Caco-2 (cell line): ENCODE data around the gene UTP4. TPM values are rescaled to one million over a fixed set of nuclear protein-coding genes. Genes with fewer than 3 reads are reported as not detected.

ENCODE experiments used
- BruUV-seq: library from RNA; stranded (reverse); fragments of 400-500 nt; replicated peaks from 2 replicates; lab custom pipeline; 2021; lab: Mats Ljungman, UMichigan
- CTCF ChIA-PET: fragments of 300-600 bp; sonication (Branson Sonifier 250); formaldehyde crosslinking; loops from one replicate; lab custom pipeline; 2022; ENCODE audit warnings: antibody characterized with exemption; lab: Charles Lee
- POLR2A ChIA-PET: fragments of 300-600 bp; sonication (Branson Sonifier 250); formaldehyde crosslinking; loops from one replicate; lab custom pipeline; 2022; ENCODE audit warnings: antibody characterized with exemption; lab: Charles Lee
- DNase-seq, 2 experiments: peaks; one replicate each; pipeline versions ENCODE4 v3.0.0 to v3.0.0-alpha.2; 2020 to 2022
- H3K27me3 ChIP-seq: replicated peaks from 2 replicates; pipeline ENCODE4 v1.6.0; 2011; ENCODE audit warnings: low read length; ENCODE audit not compliant: control insufficient read depth, insufficient read depth
- H3K36me3 ChIP-seq: 2 replicates; pipeline ENCODE4 v1.5.1; 2011; ENCODE audit warnings: low read length; ENCODE audit not compliant: control insufficient read depth, insufficient read depth
- H3K4me1 ChIP-seq: fragments of 250-450 bp; sonication (Bioruptor Pico); 2 replicates; pipeline ENCODE4 v1.5.1; 2020; ENCODE audit warnings: mild to moderate bottlenecking
- H3K4me3 ChIP-seq: 2 replicates; pipeline ENCODE4 v1.5.1; 2011; ENCODE audit warnings: low read depth, mild to moderate bottlenecking, control low read depth, low read length
- H3K9me3 ChIP-seq: fragments of 250-450 bp; sonication (Bioruptor Pico); 2 replicates; pipeline ENCODE4 v1.5.1; 2020; ENCODE audit warnings: mild to moderate bottlenecking, moderate library complexity
- H3K27ac Mint-ChIP-seq: one replicate; pipeline ENCODE4 v1.8.0; 2022; ENCODE audit warnings: mixed read lengths; ENCODE audit not compliant: unreplicated experiment
- H3K27me3 Mint-ChIP-seq: one replicate; pipeline ENCODE4 v1.8.0; 2022; ENCODE audit warnings: mixed read lengths; ENCODE audit not compliant: insufficient read depth, unreplicated experiment
- H3K36me3 Mint-ChIP-seq: one replicate; pipeline ENCODE4 v1.8.0; 2022; ENCODE audit warnings: mild to moderate bottlenecking, mixed read lengths; ENCODE audit not compliant: insufficient read depth, unreplicated experiment
- H3K4me1 Mint-ChIP-seq: one replicate; pipeline ENCODE4 v1.8.0; 2022; ENCODE audit warnings: low read depth, mixed read lengths; ENCODE audit not compliant: unreplicated experiment
- H3K4me3 Mint-ChIP-seq: one replicate; pipeline ENCODE4 v1.8.0; 2022; ENCODE audit warnings: mild to moderate bottlenecking, moderate library complexity, mixed read lengths; ENCODE audit not compliant: unreplicated experiment
- H3K9me3 Mint-ChIP-seq: one replicate; pipeline ENCODE4 v1.8.0; 2022; ENCODE audit warnings: mixed read lengths; ENCODE audit not compliant: unreplicated experiment
- intact Hi-C: fragments of 100-400 bp; cut with micrococcal nuclease; formaldehyde crosslinking; loops from one replicate; pipeline ENCODE4 v1.10.0; 2022; ENCODE audit not compliant: unreplicated experiment
- total RNA-seq: library from RNA; stranded (reverse); gene quantifications from 2 replicates; pipeline ENCODE4 v1.2.3, GENCODE V29; 2022
- TF ChIP-seq, protein P1 (sequence below), 2 experiments: fragments of 200-600 bp in 1 of 2; IDR thresholded peaks; 1 replicate in 1 of 2; 2 replicates in 1 of 2; pipeline versions ENCODE4 v1.5.1 to v1.8.0; 2011 to 2022; ENCODE audit warnings: antibody characterized with exemption in 1 of 2, control low read depth in 1 of 2, inconsistent platforms in 1 of 2, low read depth in 1 of 2, low read length in 1 of 2, mild to moderate bottlenecking in 1 of 2, moderate library complexity in 1 of 2; ENCODE audit not compliant: insufficient read depth in 1 of 2, severe bottlenecking in 1 of 2, unreplicated experiment in 1 of 2

UTP4 gene
- total RNA-seq, 1 experiment from 2014 or later = 126 TPM

DNA sequence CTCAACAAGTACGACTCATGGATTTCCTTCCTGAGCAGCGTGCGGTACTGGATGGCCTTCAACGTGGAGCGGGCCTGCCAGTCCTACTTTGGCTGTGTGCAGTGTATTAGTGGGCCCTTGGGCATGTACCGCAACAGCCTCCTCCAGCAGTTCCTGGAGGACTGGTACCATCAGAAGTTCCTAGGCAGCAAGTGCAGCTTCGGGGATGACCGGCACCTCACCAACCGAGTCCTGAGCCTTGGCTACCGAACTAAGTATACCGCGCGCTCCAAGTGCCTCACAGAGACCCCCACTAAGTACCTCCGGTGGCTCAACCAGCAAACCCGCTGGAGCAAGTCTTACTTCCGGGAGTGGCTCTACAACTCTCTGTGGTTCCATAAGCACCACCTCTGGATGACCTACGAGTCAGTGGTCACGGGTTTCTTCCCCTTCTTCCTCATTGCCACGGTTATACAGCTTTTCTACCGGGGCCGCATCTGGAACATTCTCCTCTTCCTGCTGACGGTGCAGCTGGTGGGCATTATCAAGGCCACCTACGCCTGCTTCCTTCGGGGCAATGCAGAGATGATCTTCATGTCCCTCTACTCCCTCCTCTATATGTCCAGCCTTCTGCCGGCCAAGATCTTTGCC lies 18.0 kb upstream of the UTP4 start:
- H3K9me3 Mint-ChIP-seq = no peaks in the 10 kb centered on the region
- H3K27ac Mint-ChIP-seq = no peak overlapping the region
- Histone ChIP-seq H3K36me3 (peaks cover 10% of the 10 kb centered on the region), H3K9me3 (no peaks in the 10 kb centered on the region), H3K4me3 (no peak overlapping the region), H3K4me1 (no peaks in the 10 kb centered on the region), H3K27me3 (no peaks in the 10 kb centered on the region)
- BruUV-seq = no TSS peak
- CTCF ChIA-PET = interaction anchor here (0.6 to 1.1 kb wide), 2 partner anchors 10 to 374 kb away, joined by 3 to 15 read pairs; no protein-coding TSS in a partner anchor
- POLR2A ChIA-PET = no interaction called here
- H3K36me3 Mint-ChIP-seq = peaks cover 25% of the 10 kb centered on the region
- TF ChIP-seq, protein P1, sequence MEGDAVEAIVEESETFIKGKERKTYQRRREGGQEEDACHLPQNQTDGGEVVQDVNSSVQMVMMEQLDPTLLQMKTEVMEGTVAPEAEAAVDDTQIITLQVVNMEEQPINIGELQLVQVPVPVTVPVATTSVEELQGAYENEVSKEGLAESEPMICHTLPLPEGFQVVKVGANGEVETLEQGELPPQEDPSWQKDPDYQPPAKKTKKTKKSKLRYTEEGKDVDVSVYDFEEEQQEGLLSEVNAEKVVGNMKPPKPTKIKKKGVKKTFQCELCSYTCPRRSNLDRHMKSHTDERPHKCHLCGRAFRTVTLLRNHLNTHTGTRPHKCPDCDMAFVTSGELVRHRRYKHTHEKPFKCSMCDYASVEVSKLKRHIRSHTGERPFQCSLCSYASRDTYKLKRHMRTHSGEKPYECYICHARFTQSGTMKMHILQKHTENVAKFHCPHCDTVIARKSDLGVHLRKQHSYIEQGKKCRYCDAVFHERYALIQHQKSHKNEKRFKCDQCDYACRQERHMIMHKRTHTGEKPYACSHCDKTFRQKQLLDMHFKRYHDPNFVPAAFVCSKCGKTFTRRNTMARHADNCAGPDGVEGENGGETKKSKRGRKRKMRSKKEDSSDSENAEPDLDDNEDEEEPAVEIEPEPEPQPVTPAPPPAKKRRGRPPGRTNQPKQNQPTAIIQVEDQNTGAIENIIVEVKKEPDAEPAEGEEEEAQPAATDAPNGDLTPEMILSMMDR (IDR thresholded peaks at IDR 0.05; ENCODE audit: insufficient read depth in 1 of 2, low read depth in 1 of 2, low read length in 1 of 2, severe bottlenecking in 1 of 2, unreplicated experiment in 1 of 2) = no peak
- no peaks in the 10 kb centered on the region for H3K4me1 Mint-ChIP-seq
- H3K27me3 Mint-ChIP-seq = no peaks in the 10 kb centered on the region
- intact Hi-C loops = no loop called here
- DNase-seq = no peak
- H3K4me3 Mint-ChIP-seq = no peak overlapping the region

DNA sequence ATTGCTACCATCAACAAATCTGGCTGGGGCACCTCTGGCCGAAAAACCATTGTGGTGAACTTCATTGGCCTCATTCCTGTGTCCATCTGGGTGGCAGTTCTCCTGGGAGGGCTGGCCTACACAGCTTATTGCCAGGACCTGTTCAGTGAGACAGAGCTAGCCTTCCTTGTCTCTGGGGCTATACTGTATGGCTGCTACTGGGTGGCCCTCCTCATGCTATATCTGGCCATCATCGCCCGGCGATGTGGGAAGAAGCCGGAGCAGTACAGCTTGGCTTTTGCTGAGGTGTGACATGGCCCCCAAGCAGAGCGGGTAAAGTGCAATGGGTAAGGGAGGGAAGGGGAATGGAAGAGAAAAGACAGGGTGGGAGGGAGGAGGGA lies 17.5 kb upstream of the UTP4 start:
- Mint-ChIP-seq H3K4me1 (no peaks in the 10 kb centered on the region), H3K36me3 (peaks cover 28% of the 10 kb centered on the region), H3K4me3 (no peak overlapping the region), H3K27me3 (no peaks in the 10 kb centered on the region), H3K9me3 (no peaks in the 10 kb centered on the region), H3K27ac (no peak overlapping the region)
- Histone ChIP-seq H3K4me1 (no peaks in the 10 kb centered on the region), H3K36me3 (peaks cover 14% of the 10 kb centered on the region), H3K9me3 (no peaks in the 10 kb centered on the region), H3K4me3 (no peak overlapping the region), H3K27me3 (no peaks in the 10 kb centered on the region)
- TF ChIP-seq, protein P1 (IDR thresholded peaks at IDR 0.05; ENCODE audit: insufficient read depth in 1 of 2, low read depth in 1 of 2, low read length in 1 of 2, severe bottlenecking in 1 of 2, unreplicated experiment in 1 of 2) = no peak
- intact Hi-C loops = no loop called here
- ChIA-PET POLR2A (no interaction called here), CTCF (interaction anchor here (0.6 to 2.0 kb wide), 2 partner anchors 9 to 375 kb away, joined by 5 to 15 read pairs; partner anchors contain the start of gene HAS3)
- DNase-seq = no peak
- BruUV-seq = no TSS peak

DNA sequence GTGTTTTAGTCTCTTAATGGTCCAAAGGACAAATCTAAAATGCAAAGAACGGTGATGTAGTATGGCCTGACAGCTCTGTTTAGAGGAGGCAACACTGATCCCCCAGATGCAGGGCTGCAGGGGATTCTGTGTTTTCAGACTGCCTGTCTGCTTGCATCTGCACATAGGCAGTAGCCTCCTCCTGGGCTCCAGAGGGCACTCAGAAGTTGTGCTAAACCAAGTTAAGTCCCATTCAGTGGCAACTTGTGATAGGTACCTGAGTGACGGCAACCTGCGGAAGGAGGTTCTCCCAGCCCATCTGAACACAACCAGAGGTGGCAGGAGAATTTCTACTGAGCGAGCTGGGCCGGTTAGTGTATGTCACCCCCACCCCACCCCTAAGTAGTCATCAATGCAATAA lies 17.1 kb upstream of the UTP4 start:
- no peaks in the 10 kb centered on the region for H3K27me3 Mint-ChIP-seq
- peaks cover 14% of the 10 kb centered on the region for H3K36me3 ChIP-seq
- H3K9me3 Mint-ChIP-seq = no peaks in the 10 kb centered on the region
- no peaks in the 10 kb centered on the region for H3K9me3 ChIP-seq
- DNase-seq = no peak
- TF ChIP-seq, protein P1 (IDR thresholded peaks at IDR 0.05; ENCODE audit: insufficient read depth in 1 of 2, low read depth in 1 of 2, low read length in 1 of 2, severe bottlenecking in 1 of 2, unreplicated experiment in 1 of 2) = no peak
- H3K4me1 Mint-ChIP-seq = no peaks in the 10 kb centered on the region
- no peak overlapping the region for H3K4me3 ChIP-seq
- no peak overlapping the region for H3K27ac Mint-ChIP-seq
- POLR2A ChIA-PET = no interaction called here
- H3K4me3 Mint-ChIP-seq = no peak overlapping the region
- BruUV-seq = no TSS peak
- no peaks in the 10 kb centered on the region for H3K4me1 ChIP-seq
- CTCF ChIA-PET = interaction anchor here (0.6 to 2.0 kb wide), 3 partner anchors 10 to 375 kb away, joined by 4 to 15 read pairs (median 5); partner anchors contain the start of gene HAS3
- peaks cover 32% of the 10 kb centered on the region for H3K36me3 Mint-ChIP-seq
- intact Hi-C loops = no loop called here
- H3K27me3 ChIP-seq = no peaks in the 10 kb centered on the region
